GM10266 (cell line): Measurements from ENCODE around the gene OLFML1.

Experiments used
- DNase-seq: peaks from one replicate; pipeline ENCODE4 v3.0.0; 2012; ENCODE audit errors: extremely low spot score
- CTCF ChIP-seq: IDR thresholded peaks from 2 replicates; pipeline ENCODE4 v1.5.1; 2012; ENCODE audit warnings: mild to moderate bottlenecking, low read depth; ENCODE audit not compliant: control insufficient read depth, insufficient read depth; ENCODE audit errors: missing control alignments

OLFML1 gene

GRCh38 chr11:7538466-7539454, 53.5 kb downstream of the OLFML1 start:
- no peak for DNase-seq
- TF ChIP-seq CTCF = no peak

- no peak for DNase-seq
- no peak for TF ChIP-seq CTCF
Observed at GRCh38 chr11:7540830-7541555, 55.7 kb downstream of the OLFML1 start.

- DNase-seq = no peak
- TF ChIP-seq CTCF = no peak
Observed at GRCh38 chr11:7543302-7543701, 58.0 kb downstream of the OLFML1 start.

- DNase-seq = no peak
- TF ChIP-seq CTCF = no peak
Observed at GRCh38 chr11:7544021-7544420, 58.7 kb downstream of the OLFML1 start.

GRCh38 chr11:7545611-7546010, 60.3 kb downstream of the OLFML1 start:
- TF ChIP-seq CTCF = no peak
- DNase-seq = no peak

- no peak for DNase-seq
Observed at GRCh38 chr11:7546324-7546791, 61.1 kb downstream of the OLFML1 start.

More at GRCh38 chr11:7546324-7546791, 61.1 kb downstream of the OLFML1 start:
- no peak for TF ChIP-seq CTCF
